ENCODE data around the gene FAM163B. TPM values are rescaled to one million over a fixed set of nuclear protein-coding genes. Genes with fewer than 3 reads are reported as not detected.

The FAM163B gene
- total RNA-seq, 1 donor from 2014 or later = not detected

- TF ChIP-seq CTCF (IDR thresholded peaks at IDR 0.05; ENCODE audit: insufficient read depth, low read depth, low read length) (no peak), EZH2 (IDR thresholded peaks at IDR 0.05; ENCODE audit: insufficient read depth, low read length) (no peak)
- FAIRE-seq = no peak
- no peaks in the 10 kb centered on the region for H3K36me3 Mint-ChIP-seq (ENCODE audit: low read depth, unreplicated experiment)
- Histone ChIP-seq H3K36me3 (ENCODE audit: insufficient read depth, low read length) (no peaks in the 10 kb centered on the region), H3K27ac (ENCODE audit: low read depth, low read length) (no peak overlapping the region), H2AFZ (ENCODE audit: low read depth, low read length) (no peak overlapping the region), H3K9me3 (ENCODE audit: insufficient read depth, low read depth, low read length) (no peaks in the 10 kb centered on the region), H3K9ac (ENCODE audit: low read length) (no peak overlapping the region), H3K4me1 (ENCODE audit: insufficient read depth, low read length) (no peaks in the 10 kb centered on the region), H3K4me3 (ENCODE audit: insufficient read depth, low read depth, low read length) (no peak overlapping the region), H3K4me2 (ENCODE audit: low read length) (no peak overlapping the region), H3K79me2 (ENCODE audit: insufficient read depth, low read length) (no peaks in the 10 kb centered on the region), H4K20me1 (ENCODE audit: insufficient read depth, low read length) (no peaks in the 10 kb centered on the region), H3K27me3 (ENCODE audit: insufficient read depth, low read length) (peaks cover 10% of the 10 kb centered on the region)
- H3K27me3 Mint-ChIP-seq (ENCODE audit: low read depth, unreplicated experiment) = peaks cover 42% of the 10 kb centered on the region
- DNase-seq (ENCODE audit: low read depth) = no peak
- H3K4me1 Mint-ChIP-seq (ENCODE audit: low read depth, unreplicated experiment) = no peaks in the 10 kb centered on the region
- H3K4me3 Mint-ChIP-seq (ENCODE audit: unreplicated experiment) = no peak overlapping the region
- H3K27ac Mint-ChIP-seq (ENCODE audit: unreplicated experiment) = no peak overlapping the region
- H3K9me3 Mint-ChIP-seq (ENCODE audit: unreplicated experiment) = no peaks in the 10 kb centered on the region
Measured at GRCh38 chr9:133570691-133571080, 38.5 kb downstream of the FAM163B start.

GRCh38 chr9:133569891-133570690 is 39.1 kb downstream of the FAM163B start:
- DNase-seq (ENCODE audit: low read depth) (no peak), FAIRE-seq (no peak)
- no peak overlapping the region for H3K4me3 ChIP-seq (ENCODE audit: insufficient read depth, low read depth, low read length)
- peaks cover 10% of the 10 kb centered on the region for H3K27me3 ChIP-seq (ENCODE audit: insufficient read depth, low read length)
- Mint-ChIP-seq H3K4me1 (ENCODE audit: low read depth, unreplicated experiment) (no peaks in the 10 kb centered on the region), H3K27ac (ENCODE audit: unreplicated experiment) (no peak overlapping the region), H3K4me3 (ENCODE audit: unreplicated experiment) (no peak overlapping the region), H3K36me3 (ENCODE audit: low read depth, unreplicated experiment) (no peaks in the 10 kb centered on the region), H3K9me3 (ENCODE audit: unreplicated experiment) (no peaks in the 10 kb centered on the region), H3K27me3 (ENCODE audit: low read depth, unreplicated experiment) (peaks cover 39% of the 10 kb centered on the region)
- H3K79me2 ChIP-seq (ENCODE audit: insufficient read depth, low read length) = no peaks in the 10 kb centered on the region
- no peak overlapping the region for H3K9ac ChIP-seq (ENCODE audit: low read length)
- no peak overlapping the region for H2AFZ ChIP-seq (ENCODE audit: low read depth, low read length)
- TF ChIP-seq EZH2 (IDR thresholded peaks at IDR 0.05; ENCODE audit: insufficient read depth, low read length) (no peak), CTCF (IDR thresholded peaks at IDR 0.05; ENCODE audit: insufficient read depth, low read depth, low read length) (no peak)
- no peak overlapping the region for H3K4me2 ChIP-seq (ENCODE audit: low read length)
- no peaks in the 10 kb centered on the region for H3K4me1 ChIP-seq (ENCODE audit: insufficient read depth, low read length)
- H3K36me3 ChIP-seq (ENCODE audit: insufficient read depth, low read length) = no peaks in the 10 kb centered on the region
- H4K20me1 ChIP-seq (ENCODE audit: insufficient read depth, low read length) = no peaks in the 10 kb centered on the region
- H3K27ac ChIP-seq (ENCODE audit: low read depth, low read length) = no peak overlapping the region
- H3K9me3 ChIP-seq (ENCODE audit: insufficient read depth, low read depth, low read length) = no peaks in the 10 kb centered on the region

GRCh38 chr9:133569121-133569785 is 39.9 kb downstream of the FAM163B start:
- Mint-ChIP-seq H3K36me3 (ENCODE audit: low read depth, unreplicated experiment) (no peaks in the 10 kb centered on the region), H3K4me1 (ENCODE audit: low read depth, unreplicated experiment) (no peaks in the 10 kb centered on the region), H3K27me3 (ENCODE audit: low read depth, unreplicated experiment) (peaks cover 43% of the 10 kb centered on the region), H3K4me3 (ENCODE audit: unreplicated experiment) (no peak overlapping the region), H3K9me3 (ENCODE audit: unreplicated experiment) (no peaks in the 10 kb centered on the region), H3K27ac (ENCODE audit: unreplicated experiment) (no peak overlapping the region)
- Histone ChIP-seq H3K36me3 (ENCODE audit: insufficient read depth, low read length) (no peaks in the 10 kb centered on the region), H2AFZ (ENCODE audit: low read depth, low read length) (no peak overlapping the region), H3K9ac (ENCODE audit: low read length) (no peak overlapping the region), H3K4me1 (ENCODE audit: insufficient read depth, low read length) (no peaks in the 10 kb centered on the region), H3K27me3 (ENCODE audit: insufficient read depth, low read length) (peaks cover 10% of the 10 kb centered on the region), H3K4me2 (ENCODE audit: low read length) (no peak overlapping the region), H3K9me3 (ENCODE audit: insufficient read depth, low read depth, low read length) (no peaks in the 10 kb centered on the region), H3K27ac (ENCODE audit: low read depth, low read length) (no peak overlapping the region), H4K20me1 (ENCODE audit: insufficient read depth, low read length) (no peaks in the 10 kb centered on the region), H3K4me3 (ENCODE audit: insufficient read depth, low read depth, low read length) (no peak overlapping the region), H3K79me2 (ENCODE audit: insufficient read depth, low read length) (no peaks in the 10 kb centered on the region)
- FAIRE-seq = no peak
- no peak for DNase-seq (ENCODE audit: low read depth)
- no peak for TF ChIP-seq CTCF (IDR thresholded peaks at IDR 0.05; ENCODE audit: insufficient read depth, low read depth, low read length)
- TF ChIP-seq EZH2 (IDR thresholded peaks at IDR 0.05; ENCODE audit: insufficient read depth, low read length) = no peak
